Fibroblast of skin of abdomen (primary cell): ENCODE results near the gene USP3.

Experiments used
- DNase-seq: peaks from one replicate; pipeline ENCODE4 v3.0.0-alpha.2; 2013

USP3 gene

GRCh38 chr15:63593705-63594671, 89.6 kb downstream of the USP3 start:
- DNase-seq: no peak

- DNase-seq: no peak
Observed at GRCh38 chr15:63595065-63595464, 90.7 kb downstream of the USP3 start.

- DNase-seq: no peak
Observed at GRCh38 chr15:63595688-63596087, 91.3 kb downstream of the USP3 start.

- DNase-seq: no peak
Observed at GRCh38 chr15:63596676-63597037, 92.3 kb downstream of the USP3 start.

GRCh38 chr15:63597038-63597790, 92.8 kb downstream of the USP3 start, which contains the start of gene FBXL22:
Gene FBXL22, plus strand, starts transcription at chr15:63597387. Its CDS starts 6 bp downstream, at chr15:63597393.
- DNase-seq: peak; percentile 77

GRCh38 chr15:63597821-63598220, 93.4 kb downstream of the USP3 start:
- DNase-seq: no peak

- DNase-seq: no peak
Observed at GRCh38 chr15:63598473-63599400, 94.3 kb downstream of the USP3 start.

- peak; percentile 11 for DNase-seq
Observed at GRCh38 chr15:63599401-63600000, 95.1 kb downstream of the USP3 start.

- DNase-seq: no peak
Observed at GRCh38 chr15:63600001-63600615, 95.7 kb downstream of the USP3 start.

GRCh38 chr15:63600616-63601025, 96.2 kb downstream of the USP3 start:
- DNase-seq: peak; percentile 94

GRCh38 chr15:63601026-63601703, 96.8 kb downstream of the USP3 start:
- DNase-seq: peak; percentile 22

- no peak for DNase-seq
Observed at GRCh38 chr15:63601704-63602185, 97.4 kb downstream of the USP3 start.

GRCh38 chr15:63602595-63602994, 98.2 kb downstream of the USP3 start:
- no peak for DNase-seq

- no peak for DNase-seq
Observed at GRCh38 chr15:63603516-63603915, 99.1 kb downstream of the USP3 start.

GRCh38 chr15:63604281-63604680, 99.9 kb downstream of the USP3 start:
- DNase-seq: no peak

GRCh38 chr15:63605036-63605435, 100.6 kb downstream of the USP3 start:
- no peak for DNase-seq

GRCh38 chr15:63605816-63606215, 101.4 kb downstream of the USP3 start:
- DNase-seq: no peak

- no peak for DNase-seq
Observed at GRCh38 chr15:63606308-63606707, 101.9 kb downstream of the USP3 start.

- no peak for DNase-seq
Observed at GRCh38 chr15:63608989-63609388, 104.6 kb downstream of the USP3 start.

GRCh38 chr15:63609448-63609847, 105.1 kb downstream of the USP3 start:
- no peak for DNase-seq
